CD14-positive monocyte (primary cell): ENCODE results near the gene RIBC2. TPM values are rescaled to one million over a fixed set of nuclear protein-coding genes. Genes with fewer than 3 reads are reported as not detected.
"Not testable (repeated sequence)": the region's sequence is repeated elsewhere in the genome, so short reads cannot be mapped to it uniquely, and the experiment has no call there.

Experiments
- DNase-seq, 3 donors: peaks; one replicate each; pipeline ENCODE4 v3.0.0-alpha.2; 2011 to 2022
- H2AFZ ChIP-seq: 2 replicates; pipeline ENCODE4 v1.6.0; 2012; ENCODE audit warnings: mild to moderate bottlenecking, low read depth, low read length, inconsistent platforms; ENCODE audit not compliant: insufficient read depth, poor library complexity, severe bottlenecking
- H3K27ac ChIP-seq, 2 donors: 1 replicate in 1 of 2; 2 replicates in 1 of 2; pipeline ENCODE4 v1.5.1; 2012 to 2013; ENCODE audit warnings: low read length in 2 of 2, control low read depth in 1 of 2, inconsistent platforms in 1 of 2, low read depth in 1 of 2, mild to moderate bottlenecking in 1 of 2
- H3K27me3 ChIP-seq, 2 donors: one replicate each; pipeline versions ENCODE4 v1.6.0 to v1.6.1; 2011 to 2013; ENCODE audit warnings: low read length in 2 of 2; ENCODE audit not compliant: control insufficient read depth in 2 of 2, insufficient read depth in 2 of 2
- H3K36me3 ChIP-seq, 2 donors: replicated peaks in 1 of 2; 1 replicate in 1 of 2; 2 replicates in 1 of 2; pipeline versions ENCODE4 v1.5.1 to v1.6.1; 2012 to 2013; ENCODE audit warnings: low read length in 2 of 2, control low read depth in 1 of 2, inconsistent platforms in 1 of 2, mild to moderate bottlenecking in 1 of 2; ENCODE audit not compliant: insufficient read depth in 2 of 2, control insufficient read depth in 1 of 2
- H3K4me1 ChIP-seq, 2 donors: 1 replicate in 1 of 2; 2 replicates in 1 of 2; pipeline versions ENCODE4 v1.5.1 to v1.6.1; 2012 to 2013; ENCODE audit warnings: low read length in 2 of 2, control low read depth in 1 of 2, inconsistent platforms in 1 of 2, mild to moderate bottlenecking in 1 of 2, moderate library complexity in 1 of 2; ENCODE audit not compliant: insufficient read depth in 2 of 2, control insufficient read depth in 1 of 2
- H3K4me2 ChIP-seq: replicated peaks from 2 replicates; pipeline ENCODE3; 2012; ENCODE audit warnings: low read length, moderate library complexity, mild to moderate bottlenecking; ENCODE audit not compliant: poor library complexity, severe bottlenecking; ENCODE audit errors: extremely low read depth
- H3K4me3 ChIP-seq, 3 experiments: fragments of 200-600 bp in 1 of 3; sonication (generic) in 1 of 3; replicated peaks in 1 of 3; 1 replicate in 2 of 3; 2 replicates in 1 of 3; pipeline ENCODE4 v1.5.1; 2011 to 2013; ENCODE audit warnings: low read length in 3 of 3, mild to moderate bottlenecking in 3 of 3, control low read depth in 2 of 3, low read depth in 2 of 3, inconsistent platforms in 1 of 3, moderate library complexity in 1 of 3
- H3K79me2 ChIP-seq: 2 replicates; pipeline ENCODE4 v1.6.0; 2012; ENCODE audit warnings: mild to moderate bottlenecking, control low read depth, inconsistent platforms, low read length, moderate library complexity; ENCODE audit not compliant: insufficient read depth
- H3K9ac ChIP-seq: 2 replicates; pipeline ENCODE4 v1.6.0; 2017; ENCODE audit warnings: low read length, mild to moderate bottlenecking; ENCODE audit not compliant: insufficient read depth, poor library complexity, severe bottlenecking
- H3K9me3 ChIP-seq, 2 donors: replicated peaks in 1 of 2; 1 replicate in 1 of 2; 2 replicates in 1 of 2; pipeline versions ENCODE4 v1.5.1 to v1.6.1; 2012 to 2013; ENCODE audit warnings: low read length in 2 of 2, control low read depth in 1 of 2; ENCODE audit not compliant: control insufficient read depth in 1 of 2, insufficient read depth in 1 of 2
- H4K20me1 ChIP-seq: 2 replicates; pipeline ENCODE4 v1.6.0; 2012; ENCODE audit warnings: mild to moderate bottlenecking, low read length, control low read depth, moderate library complexity; ENCODE audit not compliant: insufficient read depth
- H3K27ac Mint-ChIP-seq, 7 donors: one replicate each; pipeline ENCODE4 v1.8.0; 2020; ENCODE audit warnings: mild to moderate bottlenecking in 7 of 7, mixed read lengths in 7 of 7, moderate library complexity in 6 of 7, inconsistent platforms in 2 of 7
- H3K27me3 Mint-ChIP-seq, 3 donors: one replicate each; pipeline ENCODE4 v1.8.0; 2021 to 2022; ENCODE audit warnings: low read depth in 3 of 3, mild to moderate bottlenecking in 3 of 3, mixed read lengths in 3 of 3, moderate library complexity in 3 of 3, inconsistent platforms in 1 of 3
- H3K36me3 Mint-ChIP-seq, 2 donors: one replicate each; pipeline ENCODE4 v1.8.0; 2020; ENCODE audit warnings: mixed read lengths in 2 of 2, inconsistent platforms in 1 of 2, mild to moderate bottlenecking in 1 of 2
- H3K4me1 Mint-ChIP-seq: one replicate; pipeline ENCODE4 v1.8.0; 2020; ENCODE audit warnings: mild to moderate bottlenecking, mixed read lengths
- H3K4me3 Mint-ChIP-seq, 2 donors: one replicate each; pipeline ENCODE4 v1.8.0; 2020; ENCODE audit warnings: mild to moderate bottlenecking in 2 of 2, mixed read lengths in 2 of 2, moderate library complexity in 1 of 2
- H3K9me3 Mint-ChIP-seq, 7 donors: one replicate each; pipeline ENCODE4 v1.8.0; 2020 to 2022; ENCODE audit warnings: mixed read lengths in 7 of 7, mild to moderate bottlenecking in 6 of 7, moderate library complexity in 6 of 7, inconsistent platforms in 2 of 7
- WGBS: methylation state at CpG from one replicate; pipeline ENCODE4 v1.1.5; 2013; ENCODE audit warnings: missing lambda C conversion rate; ENCODE audit not compliant: insufficient coverage; 5-methylcytosine and 5-hydroxymethylcytosine counted together
- intact Hi-C, 2 donors: fragments of 100-400 bp; cut with micrococcal nuclease; formaldehyde crosslinking; loops; one replicate each; pipeline versions ENCODE4 v1.15.0 to v1.15.1; 2023
- polyA plus RNA-seq, 3 donors: library from polyadenylated mRNA; depleted of rRNA in 1 of 3; unstranded in 2 of 3; stranded (reverse) in 1 of 3; fragments of 300-500 nt in 2 of 3; fragments of >200 nt in 1 of 3; fragmentation: Illumina TruSeq in 2 of 3; gene quantifications; 1 replicate in 2 of 3; 2 replicates in 1 of 3; pipeline ENCODE4 v1.2.3, GENCODE V29; 2012 to 2021
- TF ChIP-seq, protein P1 (sequence below): fragments of 200-600 bp; IDR thresholded peaks from one replicate; pipeline ENCODE4 v1.8.0; 2022; ENCODE audit warnings: antibody characterized with exemption, mild to moderate bottlenecking

RIBC2 gene
- polyA plus RNA-seq, 3 donors: not detected

DNA sequence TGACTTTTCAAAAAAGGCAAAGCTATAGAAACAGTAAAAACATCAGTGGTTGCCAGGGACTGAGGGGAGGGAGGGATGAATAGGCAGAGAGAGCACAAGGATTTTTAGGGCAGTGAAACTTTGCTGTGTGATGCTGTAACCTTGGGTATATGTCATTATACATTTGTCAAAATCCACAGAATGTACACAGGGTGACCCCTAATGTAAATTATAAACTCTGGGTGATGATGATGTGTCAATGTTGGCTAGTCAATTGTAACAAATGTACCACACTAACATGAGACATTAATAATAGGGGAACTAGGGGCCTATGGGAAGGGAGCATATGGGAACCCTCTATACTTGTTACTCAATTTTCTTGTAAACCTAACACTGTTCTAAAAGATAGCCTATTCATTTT is 24.8 kb downstream of the RIBC2 start:
- no peaks in the 10 kb centered on the region for H3K27me3 ChIP-seq
- TF ChIP-seq, protein P1, sequence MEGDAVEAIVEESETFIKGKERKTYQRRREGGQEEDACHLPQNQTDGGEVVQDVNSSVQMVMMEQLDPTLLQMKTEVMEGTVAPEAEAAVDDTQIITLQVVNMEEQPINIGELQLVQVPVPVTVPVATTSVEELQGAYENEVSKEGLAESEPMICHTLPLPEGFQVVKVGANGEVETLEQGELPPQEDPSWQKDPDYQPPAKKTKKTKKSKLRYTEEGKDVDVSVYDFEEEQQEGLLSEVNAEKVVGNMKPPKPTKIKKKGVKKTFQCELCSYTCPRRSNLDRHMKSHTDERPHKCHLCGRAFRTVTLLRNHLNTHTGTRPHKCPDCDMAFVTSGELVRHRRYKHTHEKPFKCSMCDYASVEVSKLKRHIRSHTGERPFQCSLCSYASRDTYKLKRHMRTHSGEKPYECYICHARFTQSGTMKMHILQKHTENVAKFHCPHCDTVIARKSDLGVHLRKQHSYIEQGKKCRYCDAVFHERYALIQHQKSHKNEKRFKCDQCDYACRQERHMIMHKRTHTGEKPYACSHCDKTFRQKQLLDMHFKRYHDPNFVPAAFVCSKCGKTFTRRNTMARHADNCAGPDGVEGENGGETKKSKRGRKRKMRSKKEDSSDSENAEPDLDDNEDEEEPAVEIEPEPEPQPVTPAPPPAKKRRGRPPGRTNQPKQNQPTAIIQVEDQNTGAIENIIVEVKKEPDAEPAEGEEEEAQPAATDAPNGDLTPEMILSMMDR: no peak
- Mint-ChIP-seq H3K9me3 (peaks cover 0 to 2% (median 0%) of the 10 kb centered on the region in 7 donors), H3K4me1 (peaks cover 36% of the 10 kb centered on the region), H3K27ac (peak overlapping the region in 3 of 7 donors; percentile 3 to 57 (median 15)), H3K4me3 (no peak overlapping the region), H3K36me3 (no peaks in the 10 kb centered on the region), H3K27me3 (peaks cover 12 to 35% (median 24%) of the 10 kb centered on the region in 3 donors)
- peak in 2 of 3 donors; percentile 21 to 29 for DNase-seq
- H3K9me3 ChIP-seq: no peaks in the 10 kb centered on the region
- no peak overlapping the region for H3K4me3 ChIP-seq
- no peak overlapping the region for H3K9ac ChIP-seq
- H3K4me1 ChIP-seq: peaks cover 19% of the 10 kb centered on the region in 2 donors
- no peak overlapping the region for H2AFZ ChIP-seq
- no peaks in the 10 kb centered on the region for H3K36me3 ChIP-seq
- no peaks in the 10 kb centered on the region for H3K79me2 ChIP-seq
- no peak overlapping the region for H3K4me2 ChIP-seq
- H3K27ac ChIP-seq: no peak overlapping the region
- no peaks in the 10 kb centered on the region for H4K20me1 ChIP-seq
- intact Hi-C loops: no loop called here

DNA sequence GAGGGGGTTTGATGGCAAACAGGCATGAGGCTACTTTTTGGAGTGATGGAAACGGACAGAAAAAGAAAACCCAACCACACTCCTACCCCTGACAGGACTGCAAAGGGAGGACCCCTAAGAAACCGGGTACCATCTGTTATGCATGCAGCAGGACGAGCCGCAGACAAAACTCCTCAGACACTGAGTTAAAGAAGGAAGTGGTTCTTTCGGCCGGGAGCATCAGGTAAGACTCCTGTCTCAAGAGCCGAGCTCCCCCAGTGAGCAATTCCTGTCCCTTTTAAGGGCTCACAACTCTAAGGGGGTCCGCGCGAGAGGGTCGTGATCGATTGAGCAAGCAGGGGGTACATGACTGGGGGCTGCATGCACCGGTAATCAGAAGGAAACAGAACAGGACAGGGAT is 27.2 kb downstream of the RIBC2 start:
- H3K9ac ChIP-seq, intact Hi-C loops, H3K4me3 ChIP-seq, DNase-seq, H4K20me1 ChIP-seq, H3K9me3 ChIP-seq, H3K36me3 Mint-ChIP-seq, H3K9me3 Mint-ChIP-seq, H3K27ac ChIP-seq, H3K4me1 ChIP-seq, H2AFZ ChIP-seq, H3K27me3 ChIP-seq, H3K36me3 ChIP-seq, H3K4me2 ChIP-seq, H3K79me2 ChIP-seq: not testable (repeated sequence)
- H3K27ac Mint-ChIP-seq: peak overlapping the region in 1 of 7 donors; percentile 23
- 50% methylated on average over 3 of the region's 13 CpGs for WGBS
- peaks cover 15 to 34% (median 26%) of the 10 kb centered on the region in 3 donors for H3K27me3 Mint-ChIP-seq
- peaks cover 21% of the 10 kb centered on the region for H3K4me1 Mint-ChIP-seq
- H3K4me3 Mint-ChIP-seq: peak overlapping the region; percentile 66 to 88
